ENCODE results near the gene OLFM4. TPM values are rescaled to one million over a fixed set of nuclear protein-coding genes. Genes with fewer than 3 reads are reported as not detected.

Gene OLFM4
- polyA plus RNA-seq, 3 donors: not detected

DNA sequence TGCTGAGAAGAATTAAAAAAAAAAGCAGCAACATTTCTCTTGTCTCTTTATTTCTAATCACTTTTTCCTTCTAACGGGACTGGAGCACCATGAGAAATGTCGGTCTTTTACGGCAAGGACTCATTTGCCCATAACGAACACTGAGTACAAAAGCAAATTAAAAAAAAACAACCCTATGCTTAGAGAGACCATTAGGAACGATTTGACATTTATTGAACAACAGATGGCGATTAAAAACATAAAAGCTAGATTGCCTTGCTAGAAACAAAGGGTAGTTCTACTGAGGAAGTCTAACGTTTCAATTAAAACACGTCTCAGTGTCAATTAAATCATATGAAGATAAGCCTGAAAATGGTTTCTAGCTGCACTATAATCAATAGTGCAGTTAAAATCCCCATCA lies 51.1 kb downstream of the OLFM4 start:
- DNase-seq: no peak
- Mint-ChIP-seq H3K4me3 (no peak overlapping the region), H3K9me3 (peaks cover 0 to 14% (median 6%) of the 10 kb centered on the region in 7 donors), H3K4me1 (no peaks in the 10 kb centered on the region), H3K27me3 (ENCODE audit: low read depth in 3 of 3) (peaks cover 0 to 2% (median 0%) of the 10 kb centered on the region in 3 donors), H3K27ac (no peak overlapping the region), H3K36me3 (no peaks in the 10 kb centered on the region)
- no CpG with 5 or more reads among the region's 8 CpGs for WGBS (ENCODE audit: insufficient coverage)
- Histone ChIP-seq H2AFZ (ENCODE audit: insufficient read depth, low read depth, low read length, poor library complexity, severe bottlenecking) (no peak overlapping the region), H3K4me2 (replicated peaks; ENCODE audit: extremely low read depth, low read length, poor library complexity, severe bottlenecking) (no peak overlapping the region), H3K9me3 (replicated peaks in 1 of 2; ENCODE audit: control insufficient read depth in 1 of 2, insufficient read depth in 1 of 2, low read length in 2 of 2) (peaks cover 0 to 3% of the 10 kb centered on the region in 2 donors), H3K36me3 (replicated peaks in 1 of 2; ENCODE audit: control insufficient read depth in 1 of 2, insufficient read depth in 2 of 2, low read length in 2 of 2) (no peaks in the 10 kb centered on the region), H3K9ac (ENCODE audit: insufficient read depth, low read length, poor library complexity, severe bottlenecking) (no peak overlapping the region), H3K4me1 (ENCODE audit: control insufficient read depth in 1 of 2, insufficient read depth in 2 of 2, low read length in 2 of 2) (no peaks in the 10 kb centered on the region), H3K4me3 (replicated peaks in 1 of 3; ENCODE audit: low read depth in 2 of 3, low read length in 3 of 3) (no peak overlapping the region), H4K20me1 (ENCODE audit: insufficient read depth, low read length) (no peaks in the 10 kb centered on the region), H3K27me3 (ENCODE audit: control insufficient read depth in 2 of 2, insufficient read depth in 2 of 2, low read length in 2 of 2) (no peaks in the 10 kb centered on the region), H3K79me2 (ENCODE audit: insufficient read depth, low read length) (no peaks in the 10 kb centered on the region), H3K27ac (ENCODE audit: low read depth in 1 of 2, low read length in 2 of 2) (no peak overlapping the region)
- intact Hi-C loops (cut with micrococcal nuclease): no loop called here
- TF ChIP-seq, protein P1, sequence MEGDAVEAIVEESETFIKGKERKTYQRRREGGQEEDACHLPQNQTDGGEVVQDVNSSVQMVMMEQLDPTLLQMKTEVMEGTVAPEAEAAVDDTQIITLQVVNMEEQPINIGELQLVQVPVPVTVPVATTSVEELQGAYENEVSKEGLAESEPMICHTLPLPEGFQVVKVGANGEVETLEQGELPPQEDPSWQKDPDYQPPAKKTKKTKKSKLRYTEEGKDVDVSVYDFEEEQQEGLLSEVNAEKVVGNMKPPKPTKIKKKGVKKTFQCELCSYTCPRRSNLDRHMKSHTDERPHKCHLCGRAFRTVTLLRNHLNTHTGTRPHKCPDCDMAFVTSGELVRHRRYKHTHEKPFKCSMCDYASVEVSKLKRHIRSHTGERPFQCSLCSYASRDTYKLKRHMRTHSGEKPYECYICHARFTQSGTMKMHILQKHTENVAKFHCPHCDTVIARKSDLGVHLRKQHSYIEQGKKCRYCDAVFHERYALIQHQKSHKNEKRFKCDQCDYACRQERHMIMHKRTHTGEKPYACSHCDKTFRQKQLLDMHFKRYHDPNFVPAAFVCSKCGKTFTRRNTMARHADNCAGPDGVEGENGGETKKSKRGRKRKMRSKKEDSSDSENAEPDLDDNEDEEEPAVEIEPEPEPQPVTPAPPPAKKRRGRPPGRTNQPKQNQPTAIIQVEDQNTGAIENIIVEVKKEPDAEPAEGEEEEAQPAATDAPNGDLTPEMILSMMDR (IDR thresholded peaks at IDR 0.05): no peak

DNA sequence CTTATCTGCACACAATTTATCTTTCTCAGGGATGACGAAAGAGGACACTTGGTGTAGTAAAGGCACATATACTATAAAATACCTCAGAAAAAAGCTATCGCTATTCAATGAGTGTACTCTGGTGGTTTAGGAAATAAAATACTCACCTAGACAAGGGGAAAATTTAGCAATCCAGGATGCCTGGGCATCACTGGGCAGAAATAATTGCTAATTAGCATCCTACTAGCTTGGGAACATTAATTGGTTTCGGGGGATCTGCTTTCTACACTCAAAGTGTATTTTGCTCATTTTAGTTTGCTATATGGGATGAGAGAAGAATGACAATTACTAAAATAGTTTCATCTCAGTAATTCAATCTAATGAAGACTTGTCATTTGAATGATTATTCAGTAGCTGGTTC lies 60.3 kb downstream of the OLFM4 start:
- Histone ChIP-seq H3K27me3 (ENCODE audit: control insufficient read depth in 2 of 2, insufficient read depth in 2 of 2, low read length in 2 of 2) (no peaks in the 10 kb centered on the region), H3K9ac (ENCODE audit: insufficient read depth, low read length, poor library complexity, severe bottlenecking) (no peak overlapping the region), H3K4me3 (replicated peaks in 1 of 3; ENCODE audit: low read depth in 2 of 3, low read length in 3 of 3) (no peak overlapping the region), H3K4me2 (replicated peaks; ENCODE audit: extremely low read depth, low read length, poor library complexity, severe bottlenecking) (no peak overlapping the region), H3K4me1 (ENCODE audit: control insufficient read depth in 1 of 2, insufficient read depth in 2 of 2, low read length in 2 of 2) (no peaks in the 10 kb centered on the region), H2AFZ (ENCODE audit: insufficient read depth, low read depth, low read length, poor library complexity, severe bottlenecking) (no peak overlapping the region), H4K20me1 (ENCODE audit: insufficient read depth, low read length) (no peaks in the 10 kb centered on the region), H3K27ac (ENCODE audit: low read depth in 1 of 2, low read length in 2 of 2) (no peak overlapping the region), H3K36me3 (replicated peaks in 1 of 2; ENCODE audit: control insufficient read depth in 1 of 2, insufficient read depth in 2 of 2, low read length in 2 of 2) (no peaks in the 10 kb centered on the region), H3K9me3 (replicated peaks in 1 of 2; ENCODE audit: control insufficient read depth in 1 of 2, insufficient read depth in 1 of 2, low read length in 2 of 2) (no peaks in the 10 kb centered on the region), H3K79me2 (ENCODE audit: insufficient read depth, low read length) (no peaks in the 10 kb centered on the region)
- no CpG with 5 or more reads among the region's 3 CpGs for WGBS (ENCODE audit: insufficient coverage)
- no peak for DNase-seq
- intact Hi-C loops (cut with micrococcal nuclease): no loop called here
- peaks cover 0 to 3% (median 1%) of the 10 kb centered on the region in 3 donors for H3K27me3 Mint-ChIP-seq (ENCODE audit: low read depth in 3 of 3)
- no peaks in the 10 kb centered on the region for H3K4me1 Mint-ChIP-seq
- no peak overlapping the region for H3K4me3 Mint-ChIP-seq
- TF ChIP-seq, protein P1 (IDR thresholded peaks at IDR 0.05): no peak
- no peaks in the 10 kb centered on the region for H3K36me3 Mint-ChIP-seq
- peaks cover 0 to 9% (median 0%) of the 10 kb centered on the region in 7 donors for H3K9me3 Mint-ChIP-seq
- no peak overlapping the region for H3K27ac Mint-ChIP-seq
